PC-3 (cell line): ENCODE measurements around the gene VEGFD. TPM values are rescaled to one million over a fixed set of nuclear protein-coding genes. Genes with fewer than 3 reads are reported as not detected.

Experiments
- ATAC-seq: fragments of 200-7000 bp; cut with Tn5 transposase; 2 replicates; pipeline ENCODE4 v1.9.1; 2020; ENCODE audit warnings: mild to moderate bottlenecking, moderate library complexity
- BruUV-seq: library from RNA; stranded (reverse); fragments of 400-500 nt; replicated peaks from 2 replicates; lab custom pipeline; 2021; lab: Mats Ljungman, UMichigan
- CTCF ChIA-PET: fragments of 300-600 bp; sonication (Branson Sonifier 250); formaldehyde crosslinking; loops from one replicate; lab custom pipeline; 2022; ENCODE audit warnings: antibody characterized with exemption; lab: Charles Lee
- POLR2A ChIA-PET: fragments of 300-600 bp; sonication (Branson Sonifier 250); formaldehyde crosslinking; loops from one replicate; lab custom pipeline; 2022; ENCODE audit warnings: antibody characterized with exemption; ENCODE audit not compliant: unreplicated experiment; lab: Charles Lee
- DNase-seq: peaks from one replicate; pipeline ENCODE4 v3.0.0-alpha.2; 2015
- H2AFZ ChIP-seq: fragments of 300-600 bp; sonication (generic); 2 replicates; pipeline ENCODE4 v1.6.0; 2016; ENCODE audit warnings: antibody characterized with exemption, low read length
- H3F3A ChIP-seq: fragments of 300-600 bp; sonication (generic); one replicate; pipeline ENCODE4 v1.6.0; 2017; ENCODE audit warnings: antibody characterized with exemption, low read length, control low read depth, mild to moderate bottlenecking; ENCODE audit not compliant: unreplicated experiment
- H3K27ac ChIP-seq: fragments of 300-600 bp; sonication (generic); 2 replicates; pipeline ENCODE4 v1.5.1; 2016; ENCODE audit warnings: mild to moderate bottlenecking, low read length
- H3K27me3 ChIP-seq: fragments of 300-600 bp; sonication (generic); 2 replicates; pipeline ENCODE4 v1.6.1; 2016; ENCODE audit warnings: low read length, mixed read lengths
- H3K36me3 ChIP-seq: fragments of 300-600 bp; sonication (generic); 2 replicates; pipeline ENCODE4 v1.6.1; 2016; ENCODE audit warnings: low read depth, mixed run types, low read length, mixed read lengths
- H3K4me1 ChIP-seq: fragments of 300-600 bp; sonication (generic); 2 replicates; pipeline ENCODE4 v1.5.1; 2016; ENCODE audit warnings: low read length; ENCODE audit not compliant: insufficient read depth
- H3K4me2 ChIP-seq: fragments of 300-600 bp; sonication (generic); 2 replicates; pipeline ENCODE4 v1.6.0; 2016; ENCODE audit warnings: low read length
- H3K4me3 ChIP-seq: fragments of 300-600 bp; sonication (generic); 2 replicates; pipeline ENCODE4 v1.5.1; 2016; ENCODE audit warnings: mild to moderate bottlenecking, low read length, mixed read lengths
- H3K79me2 ChIP-seq: fragments of 300-600 bp; sonication (generic); 2 replicates; pipeline ENCODE4 v1.6.1; 2017; ENCODE audit warnings: low read length, mixed read lengths
- H3K9ac ChIP-seq: fragments of 300-600 bp; sonication (generic); 2 replicates; pipeline ENCODE4 v1.6.0; 2016; ENCODE audit warnings: mild to moderate bottlenecking, low read length
- H3K9me2 ChIP-seq: fragments of 300-600 bp; sonication (generic); replicated peaks from 2 replicates; pipeline ENCODE4 v1.6.1; 2016; ENCODE audit warnings: mixed run types, low read length, mixed read lengths
- H3K9me3 ChIP-seq: fragments of 300-600 bp; sonication (generic); 2 replicates; pipeline ENCODE4 v1.6.1; 2016; ENCODE audit warnings: low read length, mixed read lengths
- H4K20me1 ChIP-seq: fragments of 300-600 bp; sonication (generic); 2 replicates; pipeline ENCODE4 v1.6.1; 2016; ENCODE audit warnings: low read length, mixed read lengths
- CTCF ChIP-seq: fragments of 300-600 bp; sonication (generic); conservative IDR thresholded peaks from 2 replicates; pipeline ENCODE4 v1.5.1; 2017; ENCODE audit warnings: antibody characterized with exemption, low read depth, mild to moderate bottlenecking, low read length
- EZH2 ChIP-seq: fragments of 300-600 bp; sonication (generic); IDR thresholded peaks from one replicate; pipeline ENCODE4 v1.6.1; 2017; ENCODE audit warnings: antibody characterized with exemption, mild to moderate bottlenecking, low read length; ENCODE audit not compliant: unreplicated experiment
- EZH2phosphoT487 ChIP-seq: fragments of 300-600 bp; sonication (generic); IDR thresholded peaks from 2 replicates; pipeline ENCODE4 v1.6.1; 2018; ENCODE audit warnings: mild to moderate bottlenecking, antibody characterized with exemption, low read length, borderline replicate concordance
- intact Hi-C: fragments of 100-400 bp; cut with micrococcal nuclease; formaldehyde crosslinking; loops from 2 replicates; pipeline ENCODE4 v1.9.0; 2023
- total RNA-seq: library from RNA; depleted of rRNA; stranded (reverse); fragments of >200 nt; gene quantifications from 2 replicates; pipeline ENCODE4 v1.2.3, GENCODE V29; 2014

Gene VEGFD
- total RNA-seq, 1 experiment from 2014 or later = not detected

GRCh38 chrX:15345976-15346375 is 38.2 kb downstream of the VEGFD start:
- Histone ChIP-seq H3K36me3 (no peaks in the 10 kb centered on the region), H3K79me2 (no peaks in the 10 kb centered on the region), H3K9ac (no peak overlapping the region), H3K4me3 (no peak overlapping the region), H3K9me2 (no peaks in the 10 kb centered on the region), H3K9me3 (no peaks in the 10 kb centered on the region), H3K27me3 (no peaks in the 10 kb centered on the region), H3F3A (no peaks in the 10 kb centered on the region), H4K20me1 (no peaks in the 10 kb centered on the region), H3K4me2 (no peak overlapping the region), H2AFZ (no peak overlapping the region), H3K4me1 (peaks cover 5% of the 10 kb centered on the region), H3K27ac (no peak overlapping the region)
- DNase-seq (no peak), ATAC-seq (no peak)
- TF ChIP-seq EZH2 = no peak
- no peak for TF ChIP-seq CTCF
- TF ChIP-seq EZH2phosphoT487 = no peak
- no TSS peak for BruUV-seq
- intact Hi-C loops = no loop called here
- ChIA-PET POLR2A (no interaction called here), CTCF (no interaction called here)

GRCh38 chrX:15344106-15344505 is 40.1 kb downstream of the VEGFD start:
- POLR2A ChIA-PET = no interaction called here
- BruUV-seq = no TSS peak
- intact Hi-C loops = no loop called here

More at GRCh38 chrX:15344106-15344505, 40.1 kb downstream of the VEGFD start:
- TF ChIP-seq EZH2phosphoT487 (no peak), EZH2 (no peak), CTCF (no peak)
- H3F3A ChIP-seq = no peaks in the 10 kb centered on the region
- no peak overlapping the region for H3K4me2 ChIP-seq
- peaks cover 13% of the 10 kb centered on the region for H3K27me3 ChIP-seq
- DNase-seq (no peak), ATAC-seq (no peak)
- no peaks in the 10 kb centered on the region for H3K9me2 ChIP-seq
- H2AFZ ChIP-seq = no peak overlapping the region
- no peak overlapping the region for H3K27ac ChIP-seq
- no peaks in the 10 kb centered on the region for H3K79me2 ChIP-seq
- H3K36me3 ChIP-seq = no peaks in the 10 kb centered on the region
- no peak overlapping the region for H3K9ac ChIP-seq
- no peak overlapping the region for H3K4me3 ChIP-seq
- no peaks in the 10 kb centered on the region for H3K9me3 ChIP-seq
- H3K4me1 ChIP-seq = peaks cover 5% of the 10 kb centered on the region
- no peaks in the 10 kb centered on the region for H4K20me1 ChIP-seq
- CTCF ChIA-PET = no interaction called here
